Measurements from ENCODE around the gene DSCAML1. TPM values are rescaled to one million over a fixed set of nuclear protein-coding genes. Genes with fewer than 3 reads are reported as not detected.

DSCAML1 gene
- total RNA-seq, 1 experiment from 2014 or later, result 0.15 TPM

DNA sequence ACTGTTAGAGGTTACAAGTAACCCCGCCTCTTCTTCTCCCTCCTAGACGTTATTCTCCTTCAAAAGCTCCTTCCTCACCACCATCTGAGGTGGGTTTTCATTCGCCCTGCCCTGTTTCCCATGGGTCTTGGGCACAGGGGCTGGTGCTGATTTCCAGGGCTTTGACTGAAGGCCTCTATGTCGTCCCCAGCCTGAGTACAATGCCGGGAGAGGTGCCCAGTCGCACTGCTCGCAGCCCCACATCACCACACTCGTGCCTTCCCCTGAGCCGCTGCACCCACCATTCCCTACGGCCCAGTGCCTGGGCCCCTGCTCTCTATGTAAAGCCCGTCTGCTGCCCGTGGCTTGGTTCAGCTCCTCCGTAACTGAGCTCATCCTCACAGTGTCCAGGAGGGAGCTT, 169.8 kb downstream of the DSCAML1 start:
- Histone ChIP-seq H3K27me3 (ENCODE audit: insufficient read depth, low read length) (no peaks in the 10 kb centered on the region), H3K4me2 (ENCODE audit: insufficient read depth, insufficient read length, low read length) (no peak overlapping the region), H3K79me2 (ENCODE audit: insufficient read depth, low read length) (no peaks in the 10 kb centered on the region), H3K56ac (ENCODE audit: insufficient read length, low read depth, low read length) (no peak overlapping the region), H3K23me2 (ENCODE audit: insufficient read length, low read depth, low read length, poor library complexity, severe bottlenecking) (no peaks in the 10 kb centered on the region), H3K9ac (ENCODE audit: extremely low read depth, insufficient read length, low read length) (no peak overlapping the region), H3K27ac (ENCODE audit: insufficient read length, low read depth, low read length) (no peak overlapping the region), H3K23ac (ENCODE audit: insufficient read length, low read depth, low read length) (no peak overlapping the region), H4K91ac (ENCODE audit: insufficient read length, low read depth, low read length) (no peak overlapping the region), H4K20me1 (ENCODE audit: control insufficient read depth, insufficient read depth, insufficient read length) (no peaks in the 10 kb centered on the region), H2BK5ac (ENCODE audit: insufficient read length, low read length) (no peak overlapping the region), H2AK5ac (ENCODE audit: insufficient read length, low read length) (no peak overlapping the region), H3K18ac (ENCODE audit: insufficient read length, low read depth, low read length) (no peak overlapping the region), H3K14ac (ENCODE audit: insufficient read depth, low read length) (no peak overlapping the region), H2BK20ac (ENCODE audit: low read depth, low read length, poor library complexity, severe bottlenecking) (no peak overlapping the region), H2AFZ (ENCODE audit: low read length) (no peak overlapping the region), H3K4me1 (ENCODE audit: insufficient read depth, low read length) (no peaks in the 10 kb centered on the region), H3K9me3 (ENCODE audit: control insufficient read depth, low read depth, low read length) (no peaks in the 10 kb centered on the region), H4K5ac (ENCODE audit: insufficient read length, low read depth, low read length) (no peak overlapping the region), H3K79me1 (ENCODE audit: insufficient read depth, low read depth, low read length, poor library complexity, severe bottlenecking) (no peaks in the 10 kb centered on the region), H2BK12ac (ENCODE audit: insufficient read length, low read depth, low read length) (no peak overlapping the region), H3T11ph (ENCODE audit: low read length) (no peak overlapping the region), H4K8ac (replicated peaks; ENCODE audit: insufficient read length, low read depth, low read length) (no peak overlapping the region), H3K4ac (ENCODE audit: low read depth, low read length) (no peak overlapping the region), H2BK15ac (ENCODE audit: low read depth, low read length) (no peak overlapping the region), H2BK120ac (ENCODE audit: low read depth, low read length, poor library complexity, severe bottlenecking) (no peak overlapping the region)
- DNase-seq, result no peak
- TF ChIP-seq, protein P1, sequence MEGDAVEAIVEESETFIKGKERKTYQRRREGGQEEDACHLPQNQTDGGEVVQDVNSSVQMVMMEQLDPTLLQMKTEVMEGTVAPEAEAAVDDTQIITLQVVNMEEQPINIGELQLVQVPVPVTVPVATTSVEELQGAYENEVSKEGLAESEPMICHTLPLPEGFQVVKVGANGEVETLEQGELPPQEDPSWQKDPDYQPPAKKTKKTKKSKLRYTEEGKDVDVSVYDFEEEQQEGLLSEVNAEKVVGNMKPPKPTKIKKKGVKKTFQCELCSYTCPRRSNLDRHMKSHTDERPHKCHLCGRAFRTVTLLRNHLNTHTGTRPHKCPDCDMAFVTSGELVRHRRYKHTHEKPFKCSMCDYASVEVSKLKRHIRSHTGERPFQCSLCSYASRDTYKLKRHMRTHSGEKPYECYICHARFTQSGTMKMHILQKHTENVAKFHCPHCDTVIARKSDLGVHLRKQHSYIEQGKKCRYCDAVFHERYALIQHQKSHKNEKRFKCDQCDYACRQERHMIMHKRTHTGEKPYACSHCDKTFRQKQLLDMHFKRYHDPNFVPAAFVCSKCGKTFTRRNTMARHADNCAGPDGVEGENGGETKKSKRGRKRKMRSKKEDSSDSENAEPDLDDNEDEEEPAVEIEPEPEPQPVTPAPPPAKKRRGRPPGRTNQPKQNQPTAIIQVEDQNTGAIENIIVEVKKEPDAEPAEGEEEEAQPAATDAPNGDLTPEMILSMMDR (conservative IDR thresholded peaks at IDR 0.05), result no peak
- no peaks in the 10 kb centered on the region for H3K9me3 Mint-ChIP-seq
- H3K4me1 Mint-ChIP-seq, result peaks cover 0 to 18% of the 10 kb centered on the region in 2 experiments; a peak in 3 of 4 replicates
- H3K27me3 Mint-ChIP-seq (ENCODE audit: low read depth), result peaks cover 18% of the 10 kb centered on the region
- no CpG with 5 or more reads among the region's 13 CpGs for WGBS (ENCODE audit: extremely low coverage, insufficient read length, low lambda C conversion rate)
- H3K27ac Mint-ChIP-seq, result no peak overlapping the region
- H3K36me3 Mint-ChIP-seq (ENCODE audit: insufficient read depth in 1 of 3, low read depth in 3 of 3), result no peaks in the 10 kb centered on the region
- H3K4me3 Mint-ChIP-seq, result no peak overlapping the region

Measured in H9 (cell line).